SK-N-MC (cell line): ENCODE results near the gene SAXO2.
"Not testable (repeated sequence)": the region's sequence is repeated elsewhere in the genome, so short reads cannot be mapped to it uniquely, and the experiment has no call there.

ENCODE experiments used
- DNase-seq: peaks from one replicate; pipeline ENCODE4 v3.0.0-alpha.2; 2011; ENCODE audit warnings: low read depth, low spot score
- H3K27ac ChIP-seq: fragments of 200-600 bp; sonication (generic); 2 replicates; pipeline ENCODE4 v1.5.1; 2016; ENCODE audit warnings: mixed run types
- H3K36me3 ChIP-seq: fragments of 200-600 bp; sonication (generic); 2 replicates; pipeline ENCODE4 v1.6.1; 2017; ENCODE audit warnings: antibody characterized with exemption, low read length, mixed read lengths; ENCODE audit not compliant: insufficient read depth
- H3K4me3 ChIP-seq: fragments of 200-600 bp; sonication (generic); 2 replicates; pipeline ENCODE4 v1.5.1; 2016
- H3K9ac ChIP-seq: fragments of 200-600 bp; sonication (generic); 2 replicates; pipeline ENCODE4 v1.8.0; 2017; ENCODE audit warnings: mixed run types, mixed read lengths; ENCODE audit not compliant: insufficient read length
- H3K9me3 ChIP-seq: fragments of 200-600 bp; sonication (generic); 2 replicates; pipeline ENCODE4 v1.6.1; 2017; ENCODE audit warnings: low read depth, mild to moderate bottlenecking, antibody characterized with exemption, low read length, moderate library complexity, mixed read lengths

Gene SAXO2

GRCh38 chr15:82325646-82326045 is 63.0 kb downstream of the SAXO2 start:
- not testable (repeated sequence) for H3K9me3 ChIP-seq, H3K27ac ChIP-seq, DNase-seq, H3K4me3 ChIP-seq, H3K9ac ChIP-seq, H3K36me3 ChIP-seq

- H3K9ac ChIP-seq, H3K36me3 ChIP-seq, H3K4me3 ChIP-seq, H3K9me3 ChIP-seq, H3K27ac ChIP-seq, DNase-seq: not testable (repeated sequence)
Observed at GRCh38 chr15:82326896-82327295, 64.3 kb downstream of the SAXO2 start.

GRCh38 chr15:82327372-82327771 is 64.8 kb downstream of the SAXO2 start:
- not testable (repeated sequence) for H3K36me3 ChIP-seq, DNase-seq, H3K9ac ChIP-seq, H3K27ac ChIP-seq, H3K9me3 ChIP-seq, H3K4me3 ChIP-seq

- H3K9ac ChIP-seq, DNase-seq, H3K9me3 ChIP-seq, H3K36me3 ChIP-seq, H3K27ac ChIP-seq, H3K4me3 ChIP-seq: not testable (repeated sequence)
Observed at GRCh38 chr15:82329039-82329438, 66.4 kb downstream of the SAXO2 start.

GRCh38 chr15:82330921-82331320 is 68.3 kb downstream of the SAXO2 start:
- H3K27ac ChIP-seq, H3K4me3 ChIP-seq, H3K36me3 ChIP-seq, DNase-seq, H3K9ac ChIP-seq, H3K9me3 ChIP-seq: not testable (repeated sequence)

GRCh38 chr15:82331576-82332304 is 69.1 kb downstream of the SAXO2 start:
- H3K4me3 ChIP-seq, H3K36me3 ChIP-seq, DNase-seq, H3K27ac ChIP-seq, H3K9ac ChIP-seq, H3K9me3 ChIP-seq: not testable (repeated sequence)

- not testable (repeated sequence) for H3K27ac ChIP-seq, H3K4me3 ChIP-seq, DNase-seq, H3K9me3 ChIP-seq, H3K9ac ChIP-seq, H3K36me3 ChIP-seq
Observed at GRCh38 chr15:82332711-82333602, 70.3 kb downstream of the SAXO2 start.

GRCh38 chr15:82333603-82334553 is 71.3 kb downstream of the SAXO2 start:
- H3K4me3 ChIP-seq, H3K27ac ChIP-seq, DNase-seq, H3K9ac ChIP-seq, H3K9me3 ChIP-seq, H3K36me3 ChIP-seq: not testable (repeated sequence)
